ENCODE results near the gene DESI2.
"Not testable (repeated sequence)": the region's sequence is repeated elsewhere in the genome, so short reads cannot be mapped to it uniquely, and the experiment has no call there.

The DESI2 gene

DNA sequence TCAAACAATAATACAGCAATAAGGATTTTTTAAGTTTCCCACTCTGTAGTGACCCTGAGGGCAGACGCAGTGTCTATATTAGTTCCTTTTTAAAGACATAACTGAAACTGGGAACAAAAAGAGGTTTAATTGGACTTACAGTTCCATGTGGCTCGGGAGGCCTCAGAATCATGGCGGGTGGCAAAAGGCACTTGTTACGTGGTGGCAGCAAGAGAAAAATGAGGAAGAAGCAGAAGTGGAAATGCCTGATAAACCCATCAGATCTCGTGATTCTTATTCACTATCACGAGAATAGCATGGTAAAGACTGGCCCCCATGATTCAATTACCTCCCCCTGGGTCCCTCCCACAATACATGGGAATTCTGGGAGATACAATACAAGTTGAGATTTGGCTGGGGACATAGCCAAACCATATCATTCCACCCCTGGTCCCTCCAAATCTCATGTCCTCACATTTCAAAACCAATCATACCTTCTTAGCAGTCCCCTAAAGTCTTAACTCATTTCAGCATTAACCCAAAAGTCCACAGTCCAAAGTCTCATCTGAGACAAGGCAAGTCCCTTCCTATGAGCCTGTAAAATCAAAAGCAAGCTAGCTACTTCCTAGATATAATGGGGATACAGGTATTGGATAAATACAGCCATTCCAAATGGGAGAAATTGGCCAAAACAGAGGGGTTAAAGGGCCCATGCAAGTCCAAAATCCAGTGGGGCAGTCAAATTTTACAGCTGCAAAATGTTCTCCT lies 13.9 kb downstream of the DESI2 start:
- Mint-ChIP-seq H3K4me1 (peaks cover 22% of the 10 kb centered on the region), H3K36me3 (peaks cover 15% of the 10 kb centered on the region)
- not testable (repeated sequence) for H3K4me3 Mint-ChIP-seq, H3K9me3 Mint-ChIP-seq, H3K27ac Mint-ChIP-seq, ATAC-seq, H3K27me3 Mint-ChIP-seq

DNA sequence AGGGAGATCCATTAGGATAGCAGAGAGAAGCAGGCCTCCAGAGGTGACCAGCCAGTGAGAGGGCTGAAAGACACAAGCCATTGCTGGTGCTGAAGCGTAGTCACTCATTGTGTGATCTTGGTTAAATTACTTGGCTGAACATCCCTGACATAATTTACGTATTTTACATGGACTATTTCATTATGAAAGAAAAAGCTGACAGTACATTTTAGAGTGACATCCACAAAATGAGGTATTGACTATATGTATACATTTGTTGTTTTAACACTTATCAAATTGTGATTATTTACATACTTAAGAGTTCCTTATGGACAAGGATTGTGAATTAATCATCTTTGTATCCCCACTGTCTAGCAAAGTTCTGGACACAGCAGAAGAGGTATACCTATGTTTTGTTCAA lies 14.9 kb downstream of the DESI2 start:
- Mint-ChIP-seq H3K4me1 (peaks cover 16% of the 10 kb centered on the region), H3K9me3 (no peaks in the 10 kb centered on the region), H3K4me3 (no peak overlapping the region), H3K27ac (no peak overlapping the region), H3K27me3 (no peaks in the 10 kb centered on the region), H3K36me3 (peaks cover 15% of the 10 kb centered on the region)
- ATAC-seq, result no peak

DNA sequence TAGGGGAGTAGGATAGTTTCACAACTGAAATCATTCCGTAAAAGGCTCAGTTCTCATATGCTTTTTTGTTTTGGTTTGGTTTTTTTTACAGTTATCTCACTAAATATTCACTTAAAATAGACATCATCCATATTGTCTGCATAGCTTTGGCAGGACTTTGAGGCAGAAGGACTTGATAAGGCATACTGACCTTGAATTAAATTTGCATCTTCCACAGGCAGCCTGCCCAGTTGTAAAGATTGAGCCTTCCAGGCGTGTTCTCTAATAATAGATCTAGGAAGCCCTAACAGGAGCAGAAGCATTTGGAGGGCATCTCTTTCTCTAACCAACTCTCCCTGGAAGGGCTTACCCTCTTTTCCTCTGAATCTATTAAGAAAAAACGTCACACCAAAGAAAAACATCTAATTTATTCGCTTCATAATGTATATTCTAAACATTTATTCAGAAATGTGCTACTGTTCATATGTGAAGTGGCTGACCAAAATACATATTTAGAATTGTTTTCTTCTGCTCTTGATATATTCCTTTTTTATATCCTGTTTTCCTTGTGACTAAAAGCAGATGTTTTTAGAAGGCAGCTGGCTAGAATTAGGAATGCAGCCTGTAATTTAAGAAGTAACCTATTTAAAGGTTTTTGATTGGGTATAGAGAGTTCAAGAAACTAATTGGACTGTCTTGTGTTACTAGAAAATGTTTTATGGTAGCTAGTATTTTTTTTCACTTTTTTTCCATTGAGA lies 20.2 kb downstream of the DESI2 start:
- Mint-ChIP-seq H3K36me3 (peaks cover 28% of the 10 kb centered on the region), H3K4me3 (no peak overlapping the region), H3K4me1 (peaks cover 21% of the 10 kb centered on the region), H3K27ac (no peak overlapping the region), H3K27me3 (no peaks in the 10 kb centered on the region), H3K9me3 (no peaks in the 10 kb centered on the region)
- no peak for ATAC-seq

DNA sequence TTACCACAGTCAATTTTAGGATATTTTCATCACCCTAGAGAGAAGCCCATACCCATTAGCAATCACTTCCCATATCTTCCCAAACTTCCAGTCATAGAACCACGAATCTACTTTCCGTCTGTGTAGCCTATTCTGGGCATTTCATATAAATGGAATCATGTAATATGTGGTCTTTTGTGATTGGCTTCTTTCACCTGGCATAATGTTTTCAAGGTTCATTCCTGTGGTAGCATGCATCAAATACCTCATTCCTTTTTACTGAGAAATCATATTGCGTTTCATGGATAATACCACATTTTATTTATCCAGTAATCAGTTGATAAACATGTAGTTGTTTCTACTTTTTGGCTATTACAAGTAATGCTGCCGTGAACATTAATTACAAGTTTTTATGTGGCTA lies 21.5 kb downstream of the DESI2 start:
- Mint-ChIP-seq H3K4me3 (no peak overlapping the region), H3K36me3 (peaks cover 36% of the 10 kb centered on the region), H3K4me1 (peaks cover 21% of the 10 kb centered on the region), H3K27me3 (no peaks in the 10 kb centered on the region), H3K27ac (no peak overlapping the region), H3K9me3 (no peaks in the 10 kb centered on the region)
- ATAC-seq, result no peak

DNA sequence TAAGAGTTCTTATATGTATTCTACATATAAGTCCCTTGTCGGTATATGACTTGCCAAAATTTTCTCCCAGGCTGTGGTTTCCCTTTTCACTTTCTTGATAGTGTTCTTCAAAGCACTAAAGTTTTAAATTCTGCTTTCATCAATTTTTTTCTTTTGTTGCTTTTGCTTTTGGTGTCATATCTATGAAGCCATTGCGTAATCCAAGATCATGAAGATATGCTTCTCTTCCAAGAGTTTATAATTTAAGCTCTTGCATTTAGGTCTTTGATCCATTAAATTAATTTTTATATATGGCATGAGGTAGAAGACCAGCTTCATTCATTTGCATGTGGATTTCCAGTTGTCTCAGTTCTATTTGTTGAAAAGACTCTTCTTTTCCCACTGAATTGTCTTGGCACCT lies 22.2 kb downstream of the DESI2 start:
- Mint-ChIP-seq H3K36me3 (peaks cover 37% of the 10 kb centered on the region), H3K4me3 (no peak overlapping the region), H3K27me3 (no peaks in the 10 kb centered on the region), H3K9me3 (no peaks in the 10 kb centered on the region), H3K4me1 (peaks cover 21% of the 10 kb centered on the region), H3K27ac (no peak overlapping the region)
- ATAC-seq, result no peak

DNA sequence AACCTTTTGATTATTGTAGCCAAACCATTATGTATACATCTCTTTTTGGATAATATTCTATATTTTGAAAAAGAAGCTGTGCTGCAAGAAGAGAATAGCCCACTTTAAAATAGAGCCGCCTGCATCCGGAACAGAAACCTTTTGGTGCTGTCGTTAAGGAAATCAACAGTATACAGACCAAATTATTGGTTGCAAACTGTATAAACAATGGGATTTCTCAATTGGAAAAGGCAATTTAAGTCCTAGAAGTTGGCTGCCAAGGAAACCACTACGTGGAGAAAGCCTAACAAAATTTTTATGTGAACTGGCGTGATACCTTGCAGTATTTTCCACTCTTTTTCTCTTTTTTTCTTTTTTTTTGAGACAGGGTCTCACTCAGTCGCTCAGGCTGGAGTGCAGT lies 25.8 kb downstream of the DESI2 start:
- no peak for ATAC-seq
- Mint-ChIP-seq H3K4me3 (no peak overlapping the region), H3K9me3 (no peaks in the 10 kb centered on the region), H3K27me3 (no peaks in the 10 kb centered on the region), H3K27ac (no peak overlapping the region), H3K36me3 (peaks cover 47% of the 10 kb centered on the region), H3K4me1 (peaks cover 12% of the 10 kb centered on the region)

DNA sequence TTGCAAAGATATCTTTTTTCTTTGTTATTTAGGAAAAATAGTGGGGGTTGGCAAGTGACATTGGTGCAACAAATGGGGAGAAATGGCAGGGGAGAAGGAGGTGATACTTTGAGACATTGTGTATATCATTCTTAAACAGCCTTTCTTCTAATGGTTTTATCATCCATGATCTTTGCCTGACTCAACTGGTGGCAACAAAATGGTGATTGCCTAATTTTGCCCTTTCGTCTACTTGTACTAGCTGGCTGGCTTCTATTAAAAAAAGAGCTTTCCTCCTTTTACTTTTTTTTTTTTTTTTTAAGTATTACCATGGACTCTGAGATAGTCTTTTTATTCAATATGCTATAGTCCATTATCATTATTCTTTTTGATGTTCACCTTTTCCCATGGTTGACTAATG lies 27.7 kb downstream of the DESI2 start:
- no peak for ATAC-seq
- Mint-ChIP-seq H3K27ac (no peak overlapping the region), H3K36me3 (peaks cover 43% of the 10 kb centered on the region), H3K9me3 (no peaks in the 10 kb centered on the region), H3K4me3 (no peak overlapping the region), H3K27me3 (no peaks in the 10 kb centered on the region), H3K4me1 (peaks cover 5% of the 10 kb centered on the region)

DNA sequence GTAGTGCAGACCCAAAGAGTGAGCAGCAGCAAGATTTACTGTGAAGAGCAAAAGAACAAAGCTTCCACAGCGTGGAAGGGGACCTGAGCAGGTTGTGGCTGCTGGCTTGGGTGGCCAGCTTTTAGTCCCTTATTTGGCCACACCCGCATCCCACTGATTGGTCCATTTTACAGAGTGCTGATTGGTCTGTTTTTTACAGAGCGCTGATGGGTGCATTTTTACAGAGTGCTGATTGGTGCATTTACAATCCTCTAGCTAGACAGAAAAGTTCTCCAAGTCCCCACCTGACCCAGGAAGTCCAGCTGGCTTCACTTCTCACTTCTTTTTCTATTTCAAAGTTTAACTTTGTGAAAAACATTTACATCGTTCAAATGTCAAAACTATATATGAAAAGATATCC lies 29.2 kb downstream of the DESI2 start:
- H3K36me3 Mint-ChIP-seq, result peaks cover 51% of the 10 kb centered on the region
- not testable (repeated sequence) for ATAC-seq, H3K27me3 Mint-ChIP-seq, H3K4me3 Mint-ChIP-seq, H3K9me3 Mint-ChIP-seq, H3K27ac Mint-ChIP-seq, H3K4me1 Mint-ChIP-seq

DNA sequence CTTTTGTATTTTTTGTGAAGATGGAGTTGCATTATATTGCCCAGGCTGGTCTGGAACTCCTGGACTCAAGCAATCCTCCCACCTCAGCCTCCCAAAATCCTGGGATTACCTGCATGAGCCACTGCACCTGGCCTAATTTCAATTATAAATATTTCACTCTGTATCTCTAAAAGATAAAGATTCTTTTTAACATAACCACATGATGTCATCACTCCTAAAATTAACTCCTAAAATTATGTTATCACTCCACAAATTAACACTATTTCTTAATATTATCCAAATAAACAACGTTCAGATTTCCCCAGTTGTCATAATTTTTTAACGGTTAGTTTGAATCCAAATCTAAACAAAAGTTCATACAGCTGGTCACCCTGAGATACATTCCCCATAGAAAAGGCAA lies 43.0 kb downstream of the DESI2 start:
- H3K4me1 Mint-ChIP-seq, result no peaks in the 10 kb centered on the region
- H3K36me3 Mint-ChIP-seq, result peaks cover 78% of the 10 kb centered on the region
- H3K9me3 Mint-ChIP-seq, result peaks cover 10% of the 10 kb centered on the region
- H3K27ac Mint-ChIP-seq, result no peak overlapping the region
- ATAC-seq, result no peak
- no peaks in the 10 kb centered on the region for H3K27me3 Mint-ChIP-seq
- H3K4me3 Mint-ChIP-seq, result no peak overlapping the region

DNA sequence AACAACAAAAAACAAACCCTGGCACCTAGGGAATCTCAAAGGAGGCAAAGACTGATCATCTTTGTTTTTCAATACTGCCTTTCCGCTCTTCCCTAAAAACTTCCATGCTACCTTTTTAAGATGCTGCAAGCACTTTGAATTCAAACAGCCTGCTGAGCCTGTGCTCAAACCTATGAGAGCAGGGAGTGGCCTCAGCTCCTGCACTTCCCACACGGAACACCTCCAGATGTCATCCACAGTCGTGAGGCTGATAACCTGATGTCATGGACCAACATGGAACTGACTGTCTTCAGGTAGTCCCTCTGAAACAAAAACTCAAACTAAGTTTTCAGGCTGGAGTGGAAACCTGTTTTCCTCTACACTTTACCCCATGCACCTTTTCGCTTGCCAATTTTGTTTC lies 46.8 kb downstream of the DESI2 start:
- ATAC-seq, result no peak
- peaks cover 73% of the 10 kb centered on the region for H3K36me3 Mint-ChIP-seq
- H3K27ac Mint-ChIP-seq, result no peak overlapping the region
- no peak overlapping the region for H3K4me3 Mint-ChIP-seq
- no peaks in the 10 kb centered on the region for H3K4me1 Mint-ChIP-seq
- H3K27me3 Mint-ChIP-seq, result no peaks in the 10 kb centered on the region
- peaks cover 10% of the 10 kb centered on the region for H3K9me3 Mint-ChIP-seq

DNA sequence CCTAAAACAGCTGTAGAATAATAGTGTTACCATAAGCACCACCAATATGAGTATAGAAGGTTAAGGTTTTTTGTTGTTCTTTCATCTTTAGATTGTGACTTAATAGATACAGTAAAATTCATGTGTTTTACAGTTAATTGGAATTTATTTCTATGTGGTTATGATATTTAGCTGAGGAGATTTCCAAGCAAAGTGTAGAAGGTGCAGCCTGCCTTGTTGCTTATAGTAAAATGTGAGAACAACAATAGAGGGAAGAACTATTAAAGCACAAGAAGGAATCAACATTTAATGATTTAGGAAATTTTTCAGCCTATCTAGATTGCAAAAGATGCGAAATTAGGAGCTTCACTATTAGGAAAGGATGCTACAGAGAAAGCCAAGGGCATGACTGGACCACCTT lies 47.9 kb downstream of the DESI2 start:
- Mint-ChIP-seq H3K27me3 (no peaks in the 10 kb centered on the region), H3K36me3 (peaks cover 81% of the 10 kb centered on the region), H3K4me3 (no peak overlapping the region), H3K4me1 (no peaks in the 10 kb centered on the region), H3K27ac (no peak overlapping the region), H3K9me3 (peaks cover 10% of the 10 kb centered on the region)
- no peak for ATAC-seq

DNA sequence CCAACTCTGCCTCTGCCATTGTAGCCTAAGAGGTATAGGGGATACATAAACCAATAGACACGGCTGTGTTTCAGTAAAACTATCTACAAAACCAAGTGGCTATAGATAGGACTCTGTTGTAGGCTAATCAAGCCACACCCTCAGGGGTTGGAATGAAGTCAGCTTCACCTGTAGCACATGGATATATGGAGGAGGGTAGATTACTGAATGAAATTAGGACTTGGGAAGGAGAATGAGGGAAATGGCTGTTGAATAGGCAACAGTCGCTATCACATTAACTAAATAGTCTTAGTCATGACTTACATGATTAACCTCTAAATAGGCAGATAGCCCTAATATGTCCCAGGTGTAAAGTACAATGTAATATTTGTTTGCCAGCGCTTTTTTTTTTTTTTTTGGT lies 49.7 kb downstream of the DESI2 start:
- H3K4me3 Mint-ChIP-seq, result no peak overlapping the region
- ATAC-seq, result no peak
- no peak overlapping the region for H3K27ac Mint-ChIP-seq
- peaks cover 10% of the 10 kb centered on the region for H3K9me3 Mint-ChIP-seq
- H3K4me1 Mint-ChIP-seq, result no peaks in the 10 kb centered on the region
- H3K27me3 Mint-ChIP-seq, result no peaks in the 10 kb centered on the region
- peaks cover 72% of the 10 kb centered on the region for H3K36me3 Mint-ChIP-seq

DNA sequence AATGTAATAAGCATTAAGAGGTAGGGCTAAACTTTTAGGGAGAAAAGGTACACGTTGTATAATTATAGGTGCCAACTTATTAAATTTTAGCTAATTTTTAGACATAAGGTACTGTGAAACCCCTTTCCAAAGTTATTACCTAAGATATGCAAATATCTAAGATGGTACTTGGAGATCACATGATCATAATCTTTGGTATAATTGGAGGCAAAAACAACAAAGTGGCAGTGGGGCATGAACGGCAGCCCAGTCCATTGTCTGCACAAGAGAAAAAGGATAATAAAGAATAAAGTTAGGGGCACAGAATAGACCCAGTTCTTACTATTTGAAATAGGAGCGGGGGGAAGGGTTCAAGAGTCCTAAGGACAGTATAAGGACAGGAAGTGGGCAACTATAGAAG lies 51.2 kb downstream of the DESI2 start:
- no peak for ATAC-seq
- no peak overlapping the region for H3K27ac Mint-ChIP-seq
- H3K4me1 Mint-ChIP-seq, result no peaks in the 10 kb centered on the region
- H3K27me3 Mint-ChIP-seq, result no peaks in the 10 kb centered on the region
- H3K36me3 Mint-ChIP-seq, result peaks cover 58% of the 10 kb centered on the region
- no peak overlapping the region for H3K4me3 Mint-ChIP-seq
- peaks cover 10% of the 10 kb centered on the region for H3K9me3 Mint-ChIP-seq

DNA sequence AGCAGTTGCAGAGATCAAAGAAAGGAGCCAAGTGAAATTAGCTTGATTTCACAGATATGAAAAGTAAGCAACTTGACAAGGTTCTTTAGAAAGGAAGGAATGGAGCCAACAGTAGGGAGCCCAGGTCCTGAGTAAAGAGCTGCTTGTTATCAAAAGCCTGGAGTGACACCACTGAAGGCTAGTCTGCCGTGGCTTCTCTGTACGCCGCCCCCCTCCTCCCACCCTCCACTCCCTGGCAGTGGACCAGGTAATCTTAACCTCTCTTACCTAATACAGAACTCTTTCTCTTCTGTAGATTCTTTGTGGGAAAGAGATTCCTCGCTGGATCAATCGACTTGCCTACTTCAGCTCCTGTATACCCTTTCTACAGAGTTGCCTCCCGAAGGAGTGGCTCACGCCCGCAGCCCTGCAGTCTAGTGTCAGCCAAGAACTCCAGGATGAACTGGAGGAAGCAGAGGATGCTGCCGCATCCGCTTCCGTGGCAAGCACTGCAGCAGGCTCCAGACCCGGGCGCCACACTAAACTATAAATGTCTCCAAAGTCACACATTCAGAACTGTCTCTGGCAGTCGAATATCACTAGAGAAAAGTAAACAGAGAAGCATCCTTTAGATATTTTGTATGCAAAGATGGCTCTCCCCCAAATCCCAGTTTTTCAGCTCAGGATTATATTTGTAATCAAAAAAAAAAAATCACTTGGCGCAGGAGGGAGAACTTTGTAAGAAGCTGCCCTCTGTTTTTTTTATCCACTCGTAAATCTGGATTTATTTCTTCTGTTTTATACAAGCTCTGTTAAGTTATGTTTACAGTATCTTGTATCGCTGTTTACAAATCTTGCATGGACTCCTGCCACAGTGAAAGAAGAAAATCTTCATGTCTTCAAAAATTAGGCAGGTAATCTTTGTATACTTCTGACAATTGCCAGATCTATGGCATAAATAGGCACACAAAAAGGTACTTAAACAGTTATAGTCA lies 52.6 kb downstream of the DESI2 start:
- no peak for ATAC-seq
- Mint-ChIP-seq H3K27ac (no peak overlapping the region), H3K36me3 (peaks cover 43% of the 10 kb centered on the region), H3K4me3 (no peak overlapping the region), H3K9me3 (peaks cover 4% of the 10 kb centered on the region), H3K27me3 (no peaks in the 10 kb centered on the region), H3K4me1 (no peaks in the 10 kb centered on the region)

DNA sequence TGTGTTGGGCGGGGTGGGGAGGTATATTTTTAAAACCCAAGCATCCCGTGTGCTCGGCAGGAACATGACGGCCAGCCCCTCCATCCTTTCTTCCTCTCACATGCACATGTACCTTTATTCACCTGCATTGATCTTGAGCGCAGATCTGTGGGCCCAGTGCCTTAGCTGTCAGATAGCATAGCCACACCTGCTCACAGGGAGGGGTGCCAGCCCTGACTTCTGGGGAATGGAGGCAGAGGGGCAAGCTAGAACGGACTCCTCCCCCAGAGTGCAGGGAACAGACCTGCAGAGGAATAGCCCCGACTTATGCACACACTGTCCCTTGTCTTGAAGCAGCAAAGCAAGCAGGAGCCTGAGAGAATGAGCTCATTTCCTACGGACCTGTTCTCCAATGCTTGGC lies 56.1 kb downstream of the DESI2 start:
- Mint-ChIP-seq H3K4me3 (no peak overlapping the region), H3K36me3 (peaks cover 26% of the 10 kb centered on the region), H3K9me3 (no peaks in the 10 kb centered on the region), H3K27ac (no peak overlapping the region), H3K27me3 (no peaks in the 10 kb centered on the region), H3K4me1 (peaks cover 4% of the 10 kb centered on the region)
- ATAC-seq, result no peak

Data from stimulated activated memory B cell treated with anti-CD40 and anti-IgM and Interleukin-4, amounts not matched to agents 10 μg/mL and 1 μg/mL and 100 μg/mL, for 72 hours (primary cell).